GM19452 (cell line): Measurements from ENCODE around the gene RFX3.

ENCODE experiments used
- ATAC-seq: cut with Tn5 transposase; IDR thresholded peaks from one replicate; pipeline ENCODE4 v1.9.1; 2021; ENCODE audit not compliant: unreplicated experiment

The RFX3 gene

GRCh38 chr9:3478549-3478953 lies 47.2 kb downstream of the RFX3 start:
- peak; percentile 36 for ATAC-seq

GRCh38 chr9:3477236-3477834 lies 48.5 kb downstream of the RFX3 start:
- no peak for ATAC-seq

GRCh38 chr9:3475300-3476020 lies 50.3 kb downstream of the RFX3 start:
- ATAC-seq, result peak; percentile 31

- no peak for ATAC-seq
These were observed 51.0 kb downstream of the RFX3 start for GRCh38 chr9:3474821-3475220.

- no peak for ATAC-seq
These were observed 52.4 kb downstream of the RFX3 start for GRCh38 chr9:3473405-3473804.

GRCh38 chr9:3471883-3472282 lies 53.9 kb downstream of the RFX3 start:
- ATAC-seq, result no peak

GRCh38 chr9:3468421-3469205 lies 57.2 kb downstream of the RFX3 start:
- ATAC-seq, result no peak

- peak; percentile 93 for ATAC-seq
These were observed 58.1 kb downstream of the RFX3 start for GRCh38 chr9:3467593-3468219.

GRCh38 chr9:3464033-3464638 lies 61.7 kb downstream of the RFX3 start:
- ATAC-seq, result no peak

GRCh38 chr9:3458806-3459475 lies 66.9 kb downstream of the RFX3 start:
- no peak for ATAC-seq

GRCh38 chr9:3457175-3457574 lies 68.6 kb downstream of the RFX3 start:
- no peak for ATAC-seq

GRCh38 chr9:3455717-3456116 lies 70.1 kb downstream of the RFX3 start:
- no peak for ATAC-seq

GRCh38 chr9:3455094-3455493 lies 70.7 kb downstream of the RFX3 start:
- no peak for ATAC-seq

- no peak for ATAC-seq
These were observed 73.8 kb downstream of the RFX3 start for GRCh38 chr9:3451956-3452355.

- ATAC-seq, result no peak
These were observed 78.0 kb downstream of the RFX3 start for GRCh38 chr9:3447788-3448187.

GRCh38 chr9:3447143-3447542 lies 78.7 kb downstream of the RFX3 start:
- ATAC-seq, result no peak

GRCh38 chr9:3446313-3446712 lies 79.5 kb downstream of the RFX3 start:
- no peak for ATAC-seq

GRCh38 chr9:3444016-3444415 lies 81.8 kb downstream of the RFX3 start:
- no peak for ATAC-seq

- peak; percentile 92 for ATAC-seq
These were observed 84.5 kb downstream of the RFX3 start for GRCh38 chr9:3441197-3441816.
